Uterus (tissue), 4 donors: ENCODE results near the gene PIP4K2A. TPM values are rescaled to one million over a fixed set of nuclear protein-coding genes. Genes with fewer than 3 reads are reported as not detected.
"Not testable (repeated sequence)": the region's sequence is repeated elsewhere in the genome, so short reads cannot be mapped to it uniquely, and the experiment has no call there.

Source experiments
- DNase-seq, 2 donors: peaks; one replicate each; pipeline ENCODE4 v3.0.0-alpha.2; 2019 to 2020
- H3K27ac ChIP-seq, 2 donors: fragments of 200-600 bp; sonication (generic); 1 replicate in 1 of 2; 2 replicates in 1 of 2; pipeline ENCODE4 v1.5.1; 2016 to 2018
- H3K27me3 ChIP-seq, 2 donors: fragments of 200-600 bp; sonication (generic); one replicate each; pipeline ENCODE4 v1.5.1; 2018 to 2019; ENCODE audit warnings: control low read depth in 1 of 2
- H3K36me3 ChIP-seq, 2 donors: fragments of 200-600 bp; sonication (generic); one replicate each; pipeline ENCODE4 v1.5.1; 2019; ENCODE audit warnings: control low read depth in 1 of 2
- H3K4me1 ChIP-seq, 2 donors: fragments of 200-600 bp; sonication (generic); one replicate each; pipeline ENCODE4 v1.5.1; 2018 to 2019; ENCODE audit warnings: control low read depth in 1 of 2
- H3K4me3 ChIP-seq, 2 donors: fragments of 200-600 bp; sonication (generic); 1 replicate in 1 of 2; 2 replicates in 1 of 2; pipeline ENCODE4 v1.5.1; 2018 to 2019; ENCODE audit warnings: mild to moderate bottlenecking in 1 of 2
- H3K9me3 ChIP-seq, 2 donors: fragments of 200-600 bp; sonication (generic); one replicate each; pipeline ENCODE4 v1.5.1; 2019; ENCODE audit warnings: control low read depth in 1 of 2
- CTCF ChIP-seq, 4 experiments: fragments of 200-600 bp in 2 of 4; fragments of 450-650 bp in 2 of 4; sonication (generic) in 2 of 4; IDR thresholded peaks; one replicate each; pipeline ENCODE4 v1.5.1; 2016 to 2019; ENCODE audit warnings: antibody characterized with exemption in 4 of 4, mild to moderate bottlenecking in 2 of 4, moderate library complexity in 1 of 4
- POLR2A ChIP-seq, 2 donors: fragments of 450-650 bp; IDR thresholded peaks; one replicate each; pipeline ENCODE4 v1.6.1; 2016; ENCODE audit warnings: antibody characterized with exemption in 2 of 2, mild to moderate bottlenecking in 1 of 2, moderate library complexity in 1 of 2
- intact Hi-C: fragments of 100-400 bp; cut with DNase I; formaldehyde crosslinking; loops from one replicate; pipeline ENCODE4 v1.15.1; 2023; ENCODE audit warnings: low total_unique reads
- total RNA-seq, 4 donors: library from RNA; depleted of rRNA in 3 of 4; stranded (reverse); fragments of >200 nt in 3 of 4; gene quantifications; one replicate each; pipeline versions ENCODE4 v1.1.0 to v1.2.4, GENCODE V29; 2014 to 2023
- donor health status: DM: yes; HTN: yes; CAD: no.

The PIP4K2A gene
- total RNA-seq, 4 donors from 2014 or later = 17.4 to 42.4 (median 22.0) TPM

GRCh38 chr10:22503315-22504088 lies 210.9 kb downstream of the PIP4K2A start:
- intact Hi-C loops = no loop called here
- H3K9me3 ChIP-seq = no peaks in the 10 kb centered on the region
- H3K4me3 ChIP-seq = no peak overlapping the region
- no peaks in the 10 kb centered on the region for H3K4me1 ChIP-seq
- H3K27me3 ChIP-seq = no peaks in the 10 kb centered on the region
- H3K27ac ChIP-seq = no peak overlapping the region
- TF ChIP-seq CTCF (IDR thresholded peaks at IDR 0.05) = no peak
- TF ChIP-seq POLR2A (IDR thresholded peaks at IDR 0.05) = no peak
- DNase-seq = no peak
- no peaks in the 10 kb centered on the region for H3K36me3 ChIP-seq

GRCh38 chr10:22501863-22502262 lies 212.5 kb downstream of the PIP4K2A start:
- Histone ChIP-seq H3K27me3 (no peaks in the 10 kb centered on the region), H3K4me3 (no peak overlapping the region), H3K27ac (no peak overlapping the region), H3K4me1 (no peaks in the 10 kb centered on the region), H3K9me3 (no peaks in the 10 kb centered on the region), H3K36me3 (no peaks in the 10 kb centered on the region)
- intact Hi-C loops = no loop called here
- DNase-seq = no peak
- TF ChIP-seq CTCF (IDR thresholded peaks at IDR 0.05) (no peak), POLR2A (IDR thresholded peaks at IDR 0.05) (no peak)

GRCh38 chr10:22501413-22501812 lies 213.0 kb downstream of the PIP4K2A start:
- no peaks in the 10 kb centered on the region for H3K36me3 ChIP-seq
- intact Hi-C loops = no loop called here

GRCh38 chr10:22500656-22501340 lies 213.6 kb downstream of the PIP4K2A start:
- DNase-seq = peak in 1 of 2 donors; percentile 37
- Histone ChIP-seq H3K4me3 (no peak overlapping the region), H3K27ac (peak overlapping the region; percentile 7 to 40), H3K9me3 (no peaks in the 10 kb centered on the region), H3K36me3 (no peaks in the 10 kb centered on the region), H3K27me3 (no peaks in the 10 kb centered on the region), H3K4me1 (no peaks in the 10 kb centered on the region)
- TF ChIP-seq CTCF (IDR thresholded peaks at IDR 0.05) (no peak), POLR2A (IDR thresholded peaks at IDR 0.05) (no peak)
- intact Hi-C loops = no loop called here

More at GRCh38 chr10:22501413-22501812, 213.0 kb downstream of the PIP4K2A start:
- H3K4me3 ChIP-seq = no peak overlapping the region
- no peaks in the 10 kb centered on the region for H3K4me1 ChIP-seq
- no peaks in the 10 kb centered on the region for H3K27me3 ChIP-seq
- H3K27ac ChIP-seq = peak overlapping the region; percentile 7 to 40
- TF ChIP-seq CTCF (IDR thresholded peaks at IDR 0.05) (no peak), POLR2A (IDR thresholded peaks at IDR 0.05) (no peak)
- H3K9me3 ChIP-seq = no peaks in the 10 kb centered on the region
- DNase-seq = no peak

GRCh38 chr10:22499973-22500372 lies 214.4 kb downstream of the PIP4K2A start:
- H3K4me1 ChIP-seq, H3K36me3 ChIP-seq, intact Hi-C loops, DNase-seq, H3K27me3 ChIP-seq, H3K27ac ChIP-seq, H3K9me3 ChIP-seq, H3K4me3 ChIP-seq: not testable (repeated sequence)
